Measurements from ENCODE around the gene MTMR11. TPM values are rescaled to one million over a fixed set of nuclear protein-coding genes. Genes with fewer than 3 reads are reported as not detected.
"Not testable (repeated sequence)": the region's sequence is repeated elsewhere in the genome, so short reads cannot be mapped to it uniquely, and the experiment has no call there.

Gene MTMR11
- total RNA-seq, 2 donors from 2014 or later = 2.3 to 4.5 TPM

GRCh38 chr1:149945206-149945605 lies 8.5 kb upstream of the MTMR11 start:
- H3K27ac Mint-ChIP-seq = peak overlapping the region in 1 of 2 donors; percentile 73
- no peaks in the 10 kb centered on the region for H3K9me3 Mint-ChIP-seq
- ATAC-seq (no peak), DNase-seq (ENCODE audit: low spot score in 2 of 2) (no peak)
- H3K36me3 Mint-ChIP-seq = peaks cover 8% of the 10 kb centered on the region in 2 donors

- peak overlapping the region in 1 of 2 donors; percentile 73 for H3K27ac Mint-ChIP-seq
- ATAC-seq (no peak), DNase-seq (ENCODE audit: low spot score in 2 of 2) (no peak)
- H3K36me3 Mint-ChIP-seq = peaks cover 8% of the 10 kb centered on the region in 2 donors
- no peaks in the 10 kb centered on the region for H3K9me3 Mint-ChIP-seq
These were observed 6.2 kb upstream of the MTMR11 start for GRCh38 chr1:149942885-149943284.

GRCh38 chr1:149942207-149942606 lies 5.5 kb upstream of the MTMR11 start:
- no peaks in the 10 kb centered on the region for H3K9me3 Mint-ChIP-seq
- H3K27ac Mint-ChIP-seq = no peak overlapping the region
- no peak for ATAC-seq
- peaks cover 3 to 8% of the 10 kb centered on the region in 2 donors for H3K36me3 Mint-ChIP-seq
- DNase-seq (ENCODE audit: low spot score in 2 of 2) = no peak

GRCh38 chr1:149940427-149940826 lies 3.7 kb upstream of the MTMR11 start:
- H3K36me3 Mint-ChIP-seq = peaks cover 0 to 8% of the 10 kb centered on the region in 2 donors
- ATAC-seq (no peak), DNase-seq (ENCODE audit: low spot score in 2 of 2) (no peak)
- no peak overlapping the region for H3K27ac Mint-ChIP-seq
- no peaks in the 10 kb centered on the region for H3K9me3 Mint-ChIP-seq

- not testable (repeated sequence) for ATAC-seq; DNase-seq (ENCODE audit: low spot score in 2 of 2); H3K9me3 Mint-ChIP-seq; H3K36me3 Mint-ChIP-seq
- H3K27ac Mint-ChIP-seq = peak overlapping the region; percentile 68 to 78
These were observed 2.0 kb upstream of the MTMR11 start for GRCh38 chr1:149938668-149939003.

- H3K27ac Mint-ChIP-seq = no peak overlapping the region
- H3K36me3 Mint-ChIP-seq = no peaks in the 10 kb centered on the region
- no peaks in the 10 kb centered on the region for H3K9me3 Mint-ChIP-seq
- ATAC-seq (peak; percentile 15 to 49), DNase-seq (ENCODE audit: low spot score in 2 of 2) (no peak)
These were observed 1.1 kb upstream of the MTMR11 start for GRCh38 chr1:149937759-149938158.

- no peak overlapping the region for H3K27ac Mint-ChIP-seq
- no peaks in the 10 kb centered on the region for H3K36me3 Mint-ChIP-seq
- no peaks in the 10 kb centered on the region for H3K9me3 Mint-ChIP-seq
- DNase-seq (ENCODE audit: low spot score in 2 of 2) (no peak), ATAC-seq (peak in 1 of 2 donors; percentile 8)
These were observed 470 bp upstream of the MTMR11 start for GRCh38 chr1:149936992-149937705.

GRCh38 chr1:149934356-149934755 lies 2.3 kb downstream of the MTMR11 start:
- Mint-ChIP-seq H3K27ac (peak overlapping the region in 1 of 2 donors; percentile 40), H3K9me3 (no peaks in the 10 kb centered on the region), H3K36me3 (no peaks in the 10 kb centered on the region)
- DNase-seq (ENCODE audit: low spot score in 2 of 2) (no peak), ATAC-seq (no peak)

- ATAC-seq (no peak), DNase-seq (ENCODE audit: low spot score in 2 of 2) (no peak)
- Mint-ChIP-seq H3K36me3 (no peaks in the 10 kb centered on the region), H3K27ac (peak overlapping the region in 1 of 2 donors; percentile 40), H3K9me3 (no peaks in the 10 kb centered on the region)
These were observed 3.5 kb downstream of the MTMR11 start for GRCh38 chr1:149933208-149933607.

- H3K27ac Mint-ChIP-seq = no peak overlapping the region
- no peaks in the 10 kb centered on the region for H3K9me3 Mint-ChIP-seq
- peaks cover 0 to 1% of the 10 kb centered on the region in 2 donors for H3K36me3 Mint-ChIP-seq
- DNase-seq (ENCODE audit: low spot score in 2 of 2) = no peak
- no peak for ATAC-seq
These were observed 4.2 kb downstream of the MTMR11 start for GRCh38 chr1:149932474-149932873.

GRCh38 chr1:149931212-149931790 lies 5.4 kb downstream of the MTMR11 start:
- DNase-seq (ENCODE audit: low spot score in 2 of 2) (no peak), ATAC-seq (no peak)
- Mint-ChIP-seq H3K36me3 (peaks cover 11% of the 10 kb centered on the region in 2 donors), H3K27ac (peak overlapping the region in 1 of 2 donors; percentile 57), H3K9me3 (no peaks in the 10 kb centered on the region)

- Mint-ChIP-seq H3K27ac (no peak overlapping the region), H3K9me3 (no peaks in the 10 kb centered on the region), H3K36me3 (peaks cover 19 to 25% of the 10 kb centered on the region in 2 donors)
- ATAC-seq (no peak), DNase-seq (ENCODE audit: low spot score in 2 of 2) (no peak)
These were observed 6.8 kb downstream of the MTMR11 start for GRCh38 chr1:149929856-149930255.

GRCh38 chr1:149928401-149928724 lies 8.3 kb downstream of the MTMR11 start:
- no peak for DNase-seq (ENCODE audit: low spot score in 2 of 2)
- Mint-ChIP-seq H3K9me3 (no peaks in the 10 kb centered on the region), H3K36me3 (peaks cover 31 to 39% of the 10 kb centered on the region in 2 donors), H3K27ac (peak overlapping the region; percentile 92 to 98)
- no peak for ATAC-seq

GRCh38 chr1:149927563-149928400 lies 8.9 kb downstream of the MTMR11 start, which contains the start of gene SF3B4:
Gene SF3B4, minus strand, starts transcription at chr1:149927803. Its CDS starts 44 bp downstream, at chr1:149927759.
- peaks cover 35 to 45% of the 10 kb centered on the region in 2 donors for H3K36me3 Mint-ChIP-seq
- no peaks in the 10 kb centered on the region for H3K9me3 Mint-ChIP-seq
- peak within 1 kb of the TSS; percentile 92 to 98 for H3K27ac Mint-ChIP-seq
- ATAC-seq (peak; percentile 99), DNase-seq (ENCODE audit: low spot score in 2 of 2) (peak; percentile 93 to 94)

- DNase-seq (ENCODE audit: low spot score in 2 of 2) = no peak
- H3K36me3 Mint-ChIP-seq = peaks cover 35 to 51% of the 10 kb centered on the region in 2 donors
These were observed 9.6 kb downstream of the MTMR11 start for GRCh38 chr1:149927056-149927562.

GRCh38 chr1:149926296-149926695 lies 10.4 kb downstream of the MTMR11 start:
- Mint-ChIP-seq H3K27ac (peak overlapping the region; percentile 74 to 92), H3K36me3 (peaks cover 35 to 51% of the 10 kb centered on the region in 2 donors), H3K9me3 (no peaks in the 10 kb centered on the region)
- DNase-seq (ENCODE audit: low spot score in 2 of 2) = no peak
- ATAC-seq = no peak

More at GRCh38 chr1:149927056-149927562, 9.6 kb downstream of the MTMR11 start:
- Mint-ChIP-seq H3K27ac (peak overlapping the region; percentile 92 to 98), H3K9me3 (no peaks in the 10 kb centered on the region)
- ATAC-seq = no peak

- ATAC-seq (no peak), DNase-seq (ENCODE audit: low spot score in 2 of 2) (no peak)
- H3K27ac Mint-ChIP-seq = no peak overlapping the region
- peaks cover 35 to 51% of the 10 kb centered on the region in 2 donors for H3K36me3 Mint-ChIP-seq
- no peaks in the 10 kb centered on the region for H3K9me3 Mint-ChIP-seq
These were observed 10.9 kb downstream of the MTMR11 start for GRCh38 chr1:149925751-149926150.
